SIG-M5 (cell line): Measurements from ENCODE around the gene PARP12.

Experiments used
- DNase-seq: peaks from one replicate; lab custom pipeline; 2025; lab: John Stamatoyannopoulos, UW

PARP12 gene

DNA sequence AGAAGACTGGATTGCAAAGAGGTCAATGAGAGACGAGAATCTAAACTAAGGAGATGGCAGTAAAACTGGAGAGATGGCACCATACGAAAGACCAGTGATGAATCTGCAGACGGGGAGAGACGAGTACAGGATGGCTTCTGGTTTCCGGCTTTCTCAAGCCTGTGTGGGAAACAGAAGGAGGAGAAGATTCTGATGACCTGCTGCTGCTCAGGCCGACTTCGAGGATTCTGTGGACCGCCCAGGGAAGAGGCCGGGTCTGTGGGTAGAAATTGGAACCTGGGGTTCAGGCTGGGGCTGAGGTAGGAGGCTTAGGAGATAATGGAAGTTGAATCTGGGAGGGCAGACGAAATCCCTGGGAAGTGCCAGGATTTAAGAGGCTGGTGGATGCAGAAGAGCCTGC is 48.6 kb downstream of the PARP12 start:
- DNase-seq = no peak

DNA sequence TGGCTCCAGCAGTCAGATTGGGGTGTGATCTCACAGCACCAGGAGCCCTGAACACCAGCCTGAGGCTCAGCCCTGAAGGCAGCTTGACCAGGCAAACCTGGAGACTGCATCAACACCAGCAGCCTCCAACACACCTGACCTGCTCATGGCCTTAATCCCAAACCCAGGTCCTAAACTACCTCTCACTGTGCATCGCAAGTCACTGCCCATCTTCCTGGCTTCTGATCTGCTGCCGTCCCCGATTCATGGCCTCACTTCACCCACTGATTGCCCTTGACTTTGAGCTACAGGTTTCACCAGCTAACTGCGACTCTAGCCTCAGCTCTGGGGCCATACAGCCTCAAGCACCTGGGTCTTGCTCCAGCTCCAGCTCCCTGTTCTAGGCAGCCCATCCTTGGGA is 49.1 kb downstream of the PARP12 start:
- no peak for DNase-seq

DNA sequence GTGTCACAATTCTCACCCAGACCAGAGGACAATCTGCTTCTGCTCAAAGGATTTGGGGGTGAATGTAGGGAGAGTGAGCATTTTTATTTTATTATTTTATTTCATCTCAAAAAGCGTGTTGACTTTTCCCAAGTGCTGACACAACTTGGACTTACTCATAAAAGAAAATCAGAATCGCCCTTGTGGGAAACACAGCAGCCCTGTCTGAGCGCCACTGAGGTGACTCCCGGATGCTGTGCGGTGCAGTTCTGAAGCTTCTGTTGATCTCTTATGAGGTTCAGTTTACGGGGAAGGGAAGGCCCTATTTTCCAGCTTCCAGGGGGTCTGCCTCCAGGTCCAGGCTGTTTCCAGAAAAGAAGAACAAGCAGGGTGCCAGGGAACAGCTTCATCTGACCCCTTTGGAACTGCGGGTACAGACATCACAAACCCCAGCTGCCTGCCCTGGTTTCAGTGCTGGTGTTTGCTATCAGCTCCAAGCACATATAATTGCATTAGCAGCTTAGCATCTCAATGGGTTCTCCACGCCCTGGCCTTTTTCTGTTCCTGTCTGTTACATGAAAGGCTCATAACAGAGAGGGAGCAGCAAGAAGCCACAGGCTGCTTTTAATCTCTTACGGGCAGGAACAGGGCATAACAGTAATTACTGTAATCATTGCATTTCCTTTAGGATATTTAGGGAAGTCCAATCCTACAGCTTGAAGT is 52.4 kb downstream of the PARP12 start:
- no peak for DNase-seq

DNA sequence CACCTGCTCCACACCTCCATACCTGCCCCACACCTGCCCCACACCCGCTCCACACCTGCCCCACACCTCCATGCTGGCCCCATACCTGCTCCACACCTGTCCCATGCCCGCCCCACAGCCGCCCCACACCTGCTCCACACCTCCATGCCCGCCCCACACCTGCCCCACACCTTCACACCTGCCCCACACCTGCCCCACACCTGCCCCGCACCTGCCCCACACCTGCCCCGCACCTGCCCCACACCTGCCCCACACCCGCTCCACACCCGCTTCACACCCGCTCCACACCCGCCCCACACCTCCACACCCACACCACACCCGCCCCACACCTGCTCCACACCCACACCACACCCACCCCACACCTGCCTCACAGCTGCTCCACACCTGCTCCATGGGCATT is 53.0 kb downstream of the PARP12 start:
- DNase-seq = no peak

DNA sequence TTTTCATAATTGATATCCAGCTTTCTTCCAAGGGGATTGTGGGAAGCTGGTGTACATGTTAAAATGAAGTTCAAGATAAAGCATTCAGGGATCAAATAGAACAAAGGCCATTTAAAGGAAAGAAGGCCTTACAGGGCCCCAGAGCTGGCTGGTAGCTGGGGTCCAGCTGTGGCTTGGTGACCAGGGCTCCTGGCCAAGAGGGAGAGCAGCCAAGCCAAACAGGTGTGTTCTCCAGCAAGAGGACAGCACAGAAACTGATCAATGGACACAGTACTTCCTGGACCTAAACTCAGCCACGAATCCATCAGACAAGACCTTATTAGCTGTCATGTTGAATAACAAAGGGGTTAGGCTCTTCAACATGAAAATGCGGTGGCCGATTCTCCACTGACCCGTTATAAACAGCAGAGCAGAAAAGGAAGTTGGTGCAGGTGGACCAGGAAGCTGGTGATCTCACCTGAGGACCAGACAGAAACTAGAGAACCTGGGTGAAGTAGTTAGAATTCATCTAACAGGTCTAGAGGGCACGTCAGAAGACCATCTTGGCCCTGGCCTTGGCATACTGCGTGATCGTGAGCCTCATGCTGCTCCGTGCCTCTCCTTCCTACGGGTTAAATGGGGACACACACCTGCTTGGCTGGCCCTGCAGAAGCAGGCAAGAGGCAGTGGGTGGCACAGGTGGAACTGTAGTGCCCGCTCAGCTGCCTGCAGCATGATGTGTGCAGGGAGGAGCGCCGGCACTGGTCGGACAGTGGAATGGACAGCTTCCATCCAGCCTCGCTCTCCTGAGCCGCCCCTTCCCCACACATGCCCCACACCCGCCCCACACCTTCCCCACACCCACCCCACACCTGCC is 53.8 kb downstream of the PARP12 start:
- DNase-seq = no peak

DNA sequence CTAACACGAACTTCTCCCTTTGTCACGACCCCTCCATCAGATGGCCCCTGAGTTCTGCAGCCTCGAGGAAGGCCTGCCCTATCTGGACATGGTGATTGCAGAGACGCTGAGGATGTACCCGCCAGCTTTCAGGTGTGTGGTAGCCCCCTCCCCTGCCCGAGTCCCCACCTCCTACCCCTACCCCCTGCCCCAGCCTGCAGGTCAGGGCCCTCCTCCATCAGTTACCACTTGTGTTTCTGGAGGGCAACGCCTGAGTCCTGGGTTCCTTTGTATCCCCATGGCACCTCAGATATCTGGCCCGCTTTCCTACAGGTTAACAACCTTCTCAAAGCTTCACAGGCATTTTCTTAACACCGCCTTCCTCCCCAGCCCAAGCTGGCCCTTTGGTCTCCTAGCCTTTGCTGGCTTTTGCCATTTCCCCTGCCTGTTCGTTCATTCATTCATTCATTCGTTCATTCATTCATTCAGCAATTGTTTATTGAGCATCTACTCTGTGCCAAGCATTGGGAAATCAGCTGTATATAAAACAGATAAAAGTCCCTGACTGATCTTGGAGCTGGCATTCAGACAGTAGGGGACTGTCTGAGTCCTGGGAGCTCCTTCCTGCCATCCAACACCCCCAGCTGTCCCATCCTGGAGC is 55.6 kb downstream of the PARP12 start:
- no peak for DNase-seq

DNA sequence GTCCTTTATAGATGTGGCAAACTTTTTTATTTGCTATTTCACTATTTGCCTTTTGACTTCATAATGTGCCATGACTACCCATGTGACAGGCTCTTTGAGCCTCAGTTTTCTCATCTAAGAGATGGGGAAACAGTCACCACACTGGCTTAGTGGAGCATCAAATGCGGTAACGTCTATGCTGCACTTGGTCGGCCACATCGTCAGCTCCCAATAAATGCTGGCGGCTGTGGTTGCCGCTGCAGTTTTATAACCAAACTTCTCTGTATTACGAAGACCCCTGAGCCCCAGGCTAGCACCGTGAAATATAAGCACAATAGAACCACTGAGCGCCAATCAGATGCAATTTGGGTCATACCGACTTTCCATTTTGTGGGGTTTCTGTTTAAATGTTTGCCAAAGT is 56.2 kb downstream of the PARP12 start:
- DNase-seq = no peak

DNA sequence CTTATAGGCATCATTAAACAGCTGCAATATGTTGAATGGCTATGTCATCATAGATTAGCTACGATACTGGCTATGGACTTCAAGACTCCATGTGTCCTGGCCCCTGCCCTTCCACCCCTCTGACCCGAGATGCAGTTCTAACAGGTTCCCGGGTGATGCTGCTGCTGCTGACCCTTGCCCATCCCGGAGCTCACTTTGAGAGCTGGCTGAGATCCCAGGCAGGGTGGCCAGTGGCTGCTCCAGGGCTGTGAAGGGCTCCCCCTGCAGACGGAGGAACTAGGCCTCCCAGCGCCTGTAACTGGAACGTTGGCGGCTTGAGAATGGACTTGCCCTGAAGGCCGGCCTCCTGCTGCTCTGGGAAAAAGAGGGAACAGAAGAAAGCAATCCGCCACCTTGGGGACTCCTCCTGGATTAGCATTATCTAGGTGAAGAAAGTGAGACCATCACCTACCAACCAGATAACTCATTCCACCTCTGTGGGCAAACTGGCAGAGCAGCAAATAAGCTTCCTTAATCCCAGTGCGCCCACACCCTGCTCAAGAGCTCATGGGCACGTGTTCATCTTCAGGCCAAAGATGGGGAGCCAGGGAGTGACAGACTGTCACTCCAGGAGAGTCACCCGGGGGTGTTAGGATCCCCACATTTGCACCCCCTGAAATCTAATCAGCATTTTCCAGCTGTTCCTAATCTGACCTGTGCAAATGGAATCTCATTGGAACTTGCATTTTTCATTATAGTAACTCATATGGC is 56.8 kb downstream of the PARP12 start:
- DNase-seq = no peak

DNA sequence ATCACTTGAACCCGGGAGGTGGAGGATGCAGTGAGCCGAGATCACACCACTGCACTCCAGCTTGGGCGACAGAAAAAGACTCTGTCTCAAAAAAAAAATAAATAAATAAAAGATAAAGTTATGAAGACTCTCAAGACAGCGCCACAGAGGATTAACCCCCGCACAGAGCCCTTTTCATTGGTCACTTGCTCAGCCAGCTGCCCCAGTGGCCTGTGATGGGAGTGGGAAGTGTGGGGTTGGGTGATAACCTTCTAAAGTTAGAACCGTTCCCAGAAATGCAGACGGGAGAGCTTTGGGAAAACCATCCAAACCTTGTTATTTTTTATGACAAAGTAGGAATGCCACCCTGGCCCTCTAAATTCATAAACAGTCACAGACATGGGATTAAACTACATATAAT is 57.4 kb downstream of the PARP12 start:
- no peak for DNase-seq

DNA sequence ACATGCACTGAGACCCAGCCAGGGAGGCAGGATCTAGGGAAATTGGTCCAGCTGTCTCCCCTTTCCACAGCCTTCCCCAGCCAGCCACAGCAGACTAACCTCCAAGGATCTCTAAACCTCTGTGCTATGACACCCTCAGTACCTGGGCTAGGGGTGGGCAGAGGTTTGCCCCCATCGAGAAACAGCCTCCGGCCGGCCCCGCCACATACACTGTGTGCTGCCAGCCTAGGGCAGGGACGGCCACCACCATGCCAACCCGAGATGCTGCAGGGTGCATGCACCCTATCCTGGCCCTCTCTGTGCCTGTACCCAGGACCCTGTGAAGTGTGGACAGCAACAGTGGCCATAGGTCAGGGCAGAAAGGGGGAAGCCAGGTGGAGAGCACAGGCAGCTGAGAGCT is 58.1 kb downstream of the PARP12 start:
- no peak for DNase-seq

DNA sequence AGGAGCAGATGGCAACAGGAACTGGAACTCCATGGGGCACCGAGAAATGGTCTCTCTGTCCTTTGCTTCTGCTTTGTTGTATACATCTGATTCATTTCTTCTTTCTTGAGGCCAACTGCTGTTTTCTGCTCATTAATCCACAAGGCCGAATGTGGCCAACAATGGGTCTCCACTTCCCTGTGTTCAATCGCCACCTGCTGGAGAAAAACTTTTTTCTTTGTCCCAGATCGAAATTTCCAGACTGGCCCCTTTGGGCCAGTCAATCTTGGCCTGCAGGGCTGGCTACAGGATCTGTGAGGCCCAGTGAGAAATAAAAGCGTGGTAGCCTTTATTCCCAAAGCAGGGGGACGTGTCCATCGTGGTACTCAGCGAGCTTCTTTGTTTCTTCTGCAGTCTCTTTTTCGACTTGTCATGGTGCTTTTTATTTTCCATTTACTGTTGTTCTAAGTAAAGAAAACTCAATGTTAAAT is 58.8 kb downstream of the PARP12 start:
- DNase-seq = no peak

DNA sequence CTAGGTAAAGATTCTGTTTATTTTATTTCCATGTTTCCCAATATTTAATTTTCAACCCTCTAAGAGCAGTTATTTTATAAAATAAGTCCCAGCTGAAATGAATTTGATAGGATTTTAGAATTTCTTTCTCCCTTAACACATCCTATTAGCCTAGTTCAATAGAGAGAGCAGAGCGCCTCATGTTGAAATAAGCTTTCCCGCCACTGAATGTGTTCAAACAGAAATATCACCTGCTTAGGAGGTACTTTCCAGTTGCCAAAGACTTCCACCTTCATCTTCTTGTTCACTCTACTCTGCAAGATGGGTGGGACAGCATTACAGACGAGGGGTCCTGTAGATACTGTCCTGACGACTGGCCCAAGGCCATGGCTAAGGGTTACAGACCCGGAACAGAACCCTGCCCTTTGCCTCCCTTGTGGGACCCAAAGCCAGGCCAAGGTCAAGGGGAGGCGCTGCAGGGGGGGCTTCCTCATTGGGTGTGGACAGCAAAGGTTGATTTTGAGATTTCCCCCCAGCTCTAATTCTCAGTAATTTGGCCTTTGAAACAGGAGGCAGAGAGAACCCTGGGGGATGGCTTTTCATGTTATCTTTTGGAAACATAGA is 62.0 kb downstream of the PARP12 start:
- no peak for DNase-seq

DNA sequence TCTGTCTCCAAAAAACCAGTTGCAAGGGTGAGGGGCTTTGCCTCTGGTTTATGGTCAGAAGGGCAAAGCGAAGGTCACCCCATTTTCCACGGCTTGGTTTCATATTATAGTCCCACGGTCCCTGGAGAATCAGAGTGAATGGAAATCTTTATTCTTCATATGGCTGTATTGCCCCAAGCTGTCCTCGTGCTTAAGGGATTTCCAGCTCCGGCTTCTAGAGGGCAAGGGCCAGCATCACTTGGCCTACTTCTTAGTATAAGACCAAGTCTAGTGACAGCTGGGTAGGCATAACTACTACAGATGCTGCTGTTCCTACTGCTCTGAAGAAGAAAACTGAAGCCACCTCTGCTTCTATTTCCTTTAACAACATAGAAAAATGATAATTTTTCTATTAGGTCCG is 63.2 kb downstream of the PARP12 start:
- no peak for DNase-seq

DNA sequence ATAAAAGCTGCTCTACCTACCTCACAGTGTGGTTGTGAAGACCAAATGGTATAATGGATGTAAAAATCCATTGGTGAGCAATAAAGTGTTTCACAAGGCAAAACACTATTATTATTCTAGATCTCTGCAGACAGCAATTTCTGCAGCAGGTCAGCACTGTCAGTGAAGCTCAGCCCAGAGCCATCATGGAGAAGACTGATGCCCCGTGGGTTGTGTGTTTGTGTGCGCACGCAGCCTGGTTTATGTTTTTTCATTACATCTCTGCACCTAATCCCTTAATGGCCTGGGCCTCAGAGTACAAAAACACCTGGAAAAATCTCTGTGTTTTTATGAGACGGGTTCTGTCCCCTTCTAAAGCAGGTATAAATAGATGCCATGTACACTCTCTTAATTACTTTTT is 64.2 kb downstream of the PARP12 start:
- DNase-seq = no peak

DNA sequence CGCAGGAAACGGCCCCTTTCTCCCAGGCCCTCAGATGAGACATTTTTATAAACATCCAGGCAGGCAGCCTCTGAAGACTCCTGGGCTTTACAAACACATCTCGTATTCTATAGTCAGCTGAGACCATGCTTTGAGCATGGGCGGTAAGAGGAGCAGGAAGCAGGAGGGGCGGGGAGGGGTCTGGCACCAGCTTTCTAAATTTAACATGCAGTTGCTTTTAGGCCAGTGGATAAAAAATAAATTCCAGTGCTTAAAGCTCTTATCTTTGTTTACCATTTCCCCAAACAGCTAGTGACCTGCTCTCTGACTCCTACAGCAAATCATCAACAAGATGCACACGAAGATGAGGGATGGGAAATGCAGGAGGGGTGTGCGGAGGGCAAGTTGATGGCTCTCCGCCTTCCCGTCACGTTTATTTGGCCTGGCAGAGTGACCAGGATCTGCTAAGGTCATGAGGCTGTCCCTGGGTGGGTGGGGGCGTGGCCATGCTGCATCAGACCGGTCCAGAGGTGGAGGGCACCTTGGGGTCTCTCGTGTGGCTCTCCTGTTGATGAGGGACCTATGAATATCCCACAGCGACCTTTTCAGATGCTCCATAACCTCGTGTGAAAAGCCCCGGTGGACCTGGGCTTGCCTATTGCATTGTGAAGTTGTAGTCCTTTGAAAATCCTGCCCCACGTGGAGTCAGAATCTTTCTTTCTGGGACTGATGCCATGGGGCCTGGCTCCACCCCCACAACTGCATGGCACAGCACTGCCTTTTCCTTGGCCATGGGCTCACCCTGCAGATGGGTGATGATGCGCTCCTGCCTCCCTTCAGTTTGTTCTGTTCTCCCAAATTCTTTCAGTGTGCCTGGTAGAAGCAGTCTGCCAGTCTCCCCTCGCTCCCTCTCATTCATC is 67.5 kb downstream of the PARP12 start:
- no peak for DNase-seq

DNA sequence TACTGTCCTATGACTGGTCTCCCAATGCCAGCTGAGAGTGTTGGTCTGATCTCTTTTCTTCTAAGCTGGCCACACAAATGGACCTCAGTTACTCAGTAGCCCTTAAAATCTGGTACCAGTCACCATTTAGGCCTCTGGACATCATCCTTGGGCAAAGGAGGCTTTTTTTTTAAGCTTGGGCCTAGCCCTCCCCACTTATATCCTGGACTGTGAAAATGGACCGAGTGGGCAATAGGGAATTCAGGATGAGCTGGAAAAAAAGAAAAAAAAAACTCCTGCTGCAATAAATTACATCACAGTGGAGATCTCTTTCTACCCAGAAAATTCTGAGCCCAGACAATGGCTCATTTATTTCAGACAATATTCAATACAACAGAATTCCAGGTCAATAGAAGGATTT is 68.4 kb downstream of the PARP12 start:
- no peak for DNase-seq

DNA sequence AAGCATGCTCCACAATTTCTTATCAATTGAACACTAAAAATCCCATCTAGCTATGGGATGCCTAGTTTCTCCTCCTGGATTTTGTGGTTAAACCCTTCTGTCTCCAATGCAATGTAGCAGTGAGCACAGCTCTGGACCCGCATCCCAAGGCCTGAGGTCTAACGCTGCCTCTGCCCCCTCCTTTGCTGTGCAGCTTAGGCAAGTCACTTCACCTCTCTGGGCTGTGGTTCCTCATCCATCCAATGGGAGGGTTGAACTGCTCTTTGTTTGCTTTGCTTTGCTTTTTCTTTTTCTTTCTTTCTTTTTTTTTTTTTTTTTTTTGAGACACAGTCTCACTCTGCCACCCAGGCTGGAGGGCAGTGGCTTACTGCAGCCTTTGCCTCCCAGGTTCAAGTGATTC is 69.2 kb downstream of the PARP12 start:
- DNase-seq = no peak

DNA sequence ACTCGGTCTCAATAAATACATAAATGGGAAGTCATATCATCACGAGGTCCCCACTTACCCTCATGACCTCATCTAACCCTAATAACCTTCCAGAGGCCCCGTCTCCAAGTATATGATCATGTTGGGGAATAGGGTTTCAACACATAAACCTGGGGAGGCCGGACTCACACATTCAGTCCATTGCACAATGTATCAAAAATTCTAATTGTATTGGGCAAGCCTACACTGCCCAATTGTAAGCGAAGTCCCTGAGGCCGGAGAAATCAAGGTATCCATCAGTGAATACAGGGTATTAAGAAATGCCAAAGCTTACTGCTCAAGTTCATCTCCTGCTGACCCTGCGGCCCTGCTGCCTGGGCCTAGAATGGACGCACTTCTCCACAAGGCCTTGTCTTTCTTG is 69.6 kb downstream of the PARP12 start:
- no peak for DNase-seq

DNA sequence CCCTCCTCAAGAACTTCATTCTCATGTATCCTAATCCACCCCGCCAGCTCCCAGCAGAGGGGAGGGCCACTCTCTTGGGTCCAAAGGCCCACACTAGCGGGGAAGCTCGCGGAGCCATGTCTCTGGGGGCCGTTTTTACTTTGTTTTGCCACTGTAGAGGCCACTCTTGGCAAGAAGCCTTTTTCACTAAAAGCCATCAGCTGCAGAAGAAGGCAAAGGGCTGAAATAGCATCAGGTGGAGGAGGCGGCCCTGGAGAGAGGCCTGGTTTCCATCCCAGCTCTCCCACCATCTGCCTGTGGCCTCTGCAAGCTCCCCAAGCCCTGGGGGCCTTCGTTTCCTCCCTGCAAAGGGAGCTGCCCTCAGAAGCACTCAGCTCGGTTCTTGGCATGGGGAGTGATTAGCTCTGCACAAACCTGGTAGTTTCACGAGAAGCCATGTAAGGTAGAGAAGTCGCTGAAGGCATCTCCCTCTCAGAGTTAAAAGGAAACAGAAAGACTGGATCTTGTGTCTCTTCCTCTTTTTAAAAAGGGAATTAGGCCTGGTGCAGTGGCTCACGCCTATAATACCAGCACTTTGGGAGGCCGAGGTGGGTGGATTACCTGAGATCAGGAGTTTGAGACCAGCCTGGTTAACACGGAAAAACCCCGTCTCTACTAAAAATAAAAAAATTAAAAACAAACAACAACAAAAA is 70.3 kb downstream of the PARP12 start:
- no peak for DNase-seq

DNA sequence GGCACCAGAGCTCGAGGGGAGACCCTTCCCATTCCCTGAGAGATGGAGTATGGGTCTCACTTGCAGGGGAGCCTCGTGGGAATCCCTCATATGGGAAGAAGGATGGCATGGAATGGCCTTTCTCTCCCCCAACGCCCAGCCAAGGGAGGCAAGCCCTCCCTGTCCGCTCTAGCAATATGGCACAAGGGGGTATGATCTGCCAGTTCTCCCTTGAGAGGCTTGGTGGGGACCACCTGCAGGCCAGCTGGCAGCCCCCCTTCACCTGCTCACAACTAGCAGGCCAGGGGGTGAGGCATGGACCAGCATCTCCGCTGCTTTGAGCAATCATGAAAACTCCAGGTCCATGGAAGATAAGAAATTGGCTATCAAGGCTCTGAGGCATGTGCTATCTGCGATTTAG is 70.8 kb downstream of the PARP12 start:
- DNase-seq = no peak
